Stomach smooth muscle (tissue), 2 donors: Measurements from ENCODE around the gene PDE8A.

Experiments
- H3K27ac ChIP-seq: one replicate; pipeline ENCODE4 v1.7.0; 2013; ENCODE audit warnings: mild to moderate bottlenecking, low read length, inconsistent platforms
- H3K27me3 ChIP-seq, 2 donors: one replicate each; pipeline ENCODE4 v1.7.0; 2013; ENCODE audit warnings: low read length in 2 of 2; ENCODE audit not compliant: insufficient read depth in 2 of 2, control insufficient read depth in 1 of 2
- H3K36me3 ChIP-seq, 2 donors: one replicate each; pipeline ENCODE4 v1.7.0; 2013; ENCODE audit warnings: low read length in 2 of 2; ENCODE audit not compliant: control insufficient read depth in 2 of 2, insufficient read depth in 2 of 2
- H3K4me1 ChIP-seq: one replicate; pipeline ENCODE4 v1.7.0; 2013; ENCODE audit warnings: low read length; ENCODE audit not compliant: control insufficient read depth, insufficient read depth
- H3K4me3 ChIP-seq, 2 donors: one replicate each; pipeline ENCODE4 v1.7.0; 2013; ENCODE audit warnings: low read length in 2 of 2
- H3K9ac ChIP-seq, 2 donors: one replicate each; pipeline ENCODE4 v1.7.0; 2013; ENCODE audit warnings: low read length in 2 of 2, mild to moderate bottlenecking in 1 of 2
- H3K9me3 ChIP-seq, 2 donors: one replicate each; pipeline ENCODE4 v1.7.0; 2013; ENCODE audit warnings: low read length in 2 of 2; ENCODE audit not compliant: control insufficient read depth in 2 of 2
- donor health status: healthy.
- donor health status: Pancreatic carcinoma.

The PDE8A gene

GRCh38 chr15:85034276-85034675, 52.6 kb downstream of the PDE8A start:
- Histone ChIP-seq H3K27me3 (no peaks in the 10 kb centered on the region), H3K4me3 (no peak overlapping the region), H3K36me3 (no peaks in the 10 kb centered on the region), H3K9ac (no peak overlapping the region), H3K9me3 (no peaks in the 10 kb centered on the region), H3K4me1 (peaks cover 23% of the 10 kb centered on the region), H3K27ac (no peak overlapping the region)

GRCh38 chr15:85035980-85036379, 54.3 kb downstream of the PDE8A start:
- Histone ChIP-seq H3K4me3 (no peak overlapping the region), H3K4me1 (peaks cover 15% of the 10 kb centered on the region), H3K9ac (no peak overlapping the region), H3K27ac (no peak overlapping the region), H3K9me3 (no peaks in the 10 kb centered on the region), H3K27me3 (no peaks in the 10 kb centered on the region), H3K36me3 (no peaks in the 10 kb centered on the region)

GRCh38 chr15:85036716-85037115, 55.1 kb downstream of the PDE8A start:
- no peaks in the 10 kb centered on the region for H3K9me3 ChIP-seq
- no peak overlapping the region for H3K9ac ChIP-seq
- no peak overlapping the region for H3K27ac ChIP-seq
- H3K36me3 ChIP-seq, result no peaks in the 10 kb centered on the region
- no peaks in the 10 kb centered on the region for H3K27me3 ChIP-seq
- no peak overlapping the region for H3K4me3 ChIP-seq
- peaks cover 8% of the 10 kb centered on the region for H3K4me1 ChIP-seq

GRCh38 chr15:85037641-85038040, 56.0 kb downstream of the PDE8A start:
- Histone ChIP-seq H3K9me3 (no peaks in the 10 kb centered on the region), H3K27me3 (no peaks in the 10 kb centered on the region), H3K4me1 (peaks cover 5% of the 10 kb centered on the region), H3K27ac (no peak overlapping the region), H3K9ac (no peak overlapping the region), H3K4me3 (no peak overlapping the region), H3K36me3 (no peaks in the 10 kb centered on the region)

- no peaks in the 10 kb centered on the region for H3K27me3 ChIP-seq
- H3K4me1 ChIP-seq, result no peaks in the 10 kb centered on the region
- no peak overlapping the region for H3K9ac ChIP-seq
These were observed 59.6 kb downstream of the PDE8A start for GRCh38 chr15:85041230-85041629.

GRCh38 chr15:85044251-85044853, 62.7 kb downstream of the PDE8A start:
- H3K27me3 ChIP-seq, result no peaks in the 10 kb centered on the region
- no peak overlapping the region for H3K9ac ChIP-seq
- no peak overlapping the region for H3K4me3 ChIP-seq
- H3K9me3 ChIP-seq, result no peaks in the 10 kb centered on the region
- H3K36me3 ChIP-seq, result no peaks in the 10 kb centered on the region
- peaks cover 3% of the 10 kb centered on the region for H3K4me1 ChIP-seq
- no peak overlapping the region for H3K27ac ChIP-seq

More at GRCh38 chr15:85041230-85041629, 59.6 kb downstream of the PDE8A start:
- H3K4me3 ChIP-seq, result no peak overlapping the region
- no peak overlapping the region for H3K27ac ChIP-seq
- H3K9me3 ChIP-seq, result no peaks in the 10 kb centered on the region
- H3K36me3 ChIP-seq, result no peaks in the 10 kb centered on the region

- Histone ChIP-seq H3K4me1 (peaks cover 3% of the 10 kb centered on the region), H3K36me3 (no peaks in the 10 kb centered on the region), H3K27ac (no peak overlapping the region), H3K27me3 (no peaks in the 10 kb centered on the region), H3K4me3 (no peak overlapping the region), H3K9ac (no peak overlapping the region), H3K9me3 (no peaks in the 10 kb centered on the region)
These were observed 63.2 kb downstream of the PDE8A start for GRCh38 chr15:85044894-85045293.

GRCh38 chr15:85045615-85046014, 64.0 kb downstream of the PDE8A start:
- H3K9me3 ChIP-seq, result no peaks in the 10 kb centered on the region
- no peaks in the 10 kb centered on the region for H3K27me3 ChIP-seq
- no peaks in the 10 kb centered on the region for H3K36me3 ChIP-seq
- no peak overlapping the region for H3K4me3 ChIP-seq
- H3K4me1 ChIP-seq, result peaks cover 3% of the 10 kb centered on the region
- no peak overlapping the region for H3K9ac ChIP-seq
- H3K27ac ChIP-seq, result no peak overlapping the region

- Histone ChIP-seq H3K36me3 (no peaks in the 10 kb centered on the region), H3K27ac (no peak overlapping the region), H3K4me1 (peaks cover 3% of the 10 kb centered on the region)
These were observed 65.8 kb downstream of the PDE8A start for GRCh38 chr15:85047271-85047948.

GRCh38 chr15:85048430-85048829, 66.8 kb downstream of the PDE8A start:
- Histone ChIP-seq H3K27ac (no peak overlapping the region), H3K4me1 (peaks cover 3% of the 10 kb centered on the region), H3K9ac (no peak overlapping the region)

More at GRCh38 chr15:85047271-85047948, 65.8 kb downstream of the PDE8A start:
- no peaks in the 10 kb centered on the region for H3K27me3 ChIP-seq
- H3K4me3 ChIP-seq, result peak overlapping the region in 1 of 2 donors; percentile 17
- H3K9ac ChIP-seq, result peak overlapping the region in 1 of 2 donors; percentile 18
- no peaks in the 10 kb centered on the region for H3K9me3 ChIP-seq

GRCh38 chr15:85049805-85050204, 68.1 kb downstream of the PDE8A start:
- Histone ChIP-seq H3K27ac (no peak overlapping the region), H3K36me3 (no peaks in the 10 kb centered on the region), H3K4me1 (peaks cover 3% of the 10 kb centered on the region), H3K9ac (no peak overlapping the region), H3K4me3 (no peak overlapping the region), H3K9me3 (no peaks in the 10 kb centered on the region), H3K27me3 (no peaks in the 10 kb centered on the region)

More at GRCh38 chr15:85048430-85048829, 66.8 kb downstream of the PDE8A start:
- Histone ChIP-seq H3K9me3 (no peaks in the 10 kb centered on the region), H3K27me3 (no peaks in the 10 kb centered on the region), H3K4me3 (no peak overlapping the region), H3K36me3 (no peaks in the 10 kb centered on the region)
